Measurements from ENCODE around the gene KLHDC8B. TPM values are rescaled to one million over a fixed set of nuclear protein-coding genes. Genes with fewer than 3 reads are reported as not detected.

Gene KLHDC8B
- total RNA-seq, 1 experiment from 2014 or later = 13.5 TPM

DNA sequence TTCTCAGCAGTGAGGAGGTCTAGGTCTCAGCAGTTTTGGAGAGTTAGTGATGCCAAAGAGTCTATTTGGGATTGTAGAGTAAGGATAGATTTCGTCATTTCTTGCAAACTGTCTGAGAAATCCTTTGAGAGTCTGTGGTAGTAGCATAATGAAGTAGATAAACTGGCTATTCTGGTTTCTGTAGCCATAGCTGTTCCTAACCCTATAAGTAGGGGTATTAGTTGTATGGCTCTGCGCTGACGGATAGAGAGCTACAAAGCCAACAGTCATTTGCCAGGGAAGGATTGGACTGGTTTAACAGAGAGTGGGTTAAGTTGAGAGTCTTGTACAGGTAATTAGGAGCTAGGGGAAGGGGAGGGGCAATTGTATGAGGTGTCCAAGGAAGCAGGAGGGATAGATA lies 50.6 kb downstream of the KLHDC8B start:
- Histone ChIP-seq H2BK12ac (ENCODE audit: insufficient read length, low read depth, low read length) (no peak overlapping the region), H2AFZ (ENCODE audit: low read length) (no peak overlapping the region), H4K20me1 (ENCODE audit: control insufficient read depth, insufficient read depth, insufficient read length) (no peaks in the 10 kb centered on the region), H3K27ac (ENCODE audit: insufficient read length, low read depth, low read length) (no peak overlapping the region), H3K9me3 (ENCODE audit: control insufficient read depth, low read depth, low read length) (no peaks in the 10 kb centered on the region), H4K8ac (replicated peaks; ENCODE audit: insufficient read length, low read depth, low read length) (no peak overlapping the region), H3K79me2 (ENCODE audit: insufficient read depth, low read length) (no peaks in the 10 kb centered on the region), H3K56ac (ENCODE audit: insufficient read length, low read depth, low read length) (no peak overlapping the region), H3T11ph (ENCODE audit: low read length) (no peak overlapping the region), H3K9ac (ENCODE audit: extremely low read depth, insufficient read length, low read length) (no peak overlapping the region), H2AK5ac (ENCODE audit: insufficient read length, low read length) (no peak overlapping the region), H3K27me3 (ENCODE audit: insufficient read depth, low read length) (no peaks in the 10 kb centered on the region), H3K14ac (ENCODE audit: insufficient read depth, low read length) (no peak overlapping the region), H3K79me1 (ENCODE audit: insufficient read depth, low read depth, low read length, poor library complexity, severe bottlenecking) (no peaks in the 10 kb centered on the region), H3K4ac (ENCODE audit: low read depth, low read length) (no peak overlapping the region), H3K4me1 (ENCODE audit: insufficient read depth, low read length) (no peaks in the 10 kb centered on the region), H4K5ac (ENCODE audit: insufficient read length, low read depth, low read length) (no peak overlapping the region), H2BK15ac (ENCODE audit: low read depth, low read length) (no peak overlapping the region), H3K18ac (ENCODE audit: insufficient read length, low read depth, low read length) (no peak overlapping the region), H3K23me2 (ENCODE audit: insufficient read length, low read depth, low read length, poor library complexity, severe bottlenecking) (no peaks in the 10 kb centered on the region), H2BK20ac (ENCODE audit: low read depth, low read length, poor library complexity, severe bottlenecking) (no peak overlapping the region), H3K4me2 (ENCODE audit: insufficient read depth, insufficient read length, low read length) (no peak overlapping the region), H2BK5ac (ENCODE audit: insufficient read length, low read length) (no peak overlapping the region), H2BK120ac (ENCODE audit: low read depth, low read length, poor library complexity, severe bottlenecking) (no peak overlapping the region), H3K23ac (ENCODE audit: insufficient read length, low read depth, low read length) (no peak overlapping the region), H4K91ac (ENCODE audit: insufficient read length, low read depth, low read length) (no peak overlapping the region)
- Mint-ChIP-seq H3K27me3 (ENCODE audit: low read depth) (peaks cover 26% of the 10 kb centered on the region), H3K9me3 (peaks cover 18% of the 10 kb centered on the region in 2 experiments), H3K4me3 (no peak overlapping the region), H3K36me3 (ENCODE audit: insufficient read depth in 1 of 3, low read depth in 3 of 3) (peaks cover 0 to 9% (median 0%) of the 10 kb centered on the region in 3 experiments; a peak in 2 of 7 replicates), H3K4me1 (peaks cover 2 to 3% of the 10 kb centered on the region in 2 experiments; a peak in 1 of 4 replicates), H3K27ac (no peak overlapping the region; a peak in 1 of 7 replicates)
- TF ChIP-seq, protein P1, sequence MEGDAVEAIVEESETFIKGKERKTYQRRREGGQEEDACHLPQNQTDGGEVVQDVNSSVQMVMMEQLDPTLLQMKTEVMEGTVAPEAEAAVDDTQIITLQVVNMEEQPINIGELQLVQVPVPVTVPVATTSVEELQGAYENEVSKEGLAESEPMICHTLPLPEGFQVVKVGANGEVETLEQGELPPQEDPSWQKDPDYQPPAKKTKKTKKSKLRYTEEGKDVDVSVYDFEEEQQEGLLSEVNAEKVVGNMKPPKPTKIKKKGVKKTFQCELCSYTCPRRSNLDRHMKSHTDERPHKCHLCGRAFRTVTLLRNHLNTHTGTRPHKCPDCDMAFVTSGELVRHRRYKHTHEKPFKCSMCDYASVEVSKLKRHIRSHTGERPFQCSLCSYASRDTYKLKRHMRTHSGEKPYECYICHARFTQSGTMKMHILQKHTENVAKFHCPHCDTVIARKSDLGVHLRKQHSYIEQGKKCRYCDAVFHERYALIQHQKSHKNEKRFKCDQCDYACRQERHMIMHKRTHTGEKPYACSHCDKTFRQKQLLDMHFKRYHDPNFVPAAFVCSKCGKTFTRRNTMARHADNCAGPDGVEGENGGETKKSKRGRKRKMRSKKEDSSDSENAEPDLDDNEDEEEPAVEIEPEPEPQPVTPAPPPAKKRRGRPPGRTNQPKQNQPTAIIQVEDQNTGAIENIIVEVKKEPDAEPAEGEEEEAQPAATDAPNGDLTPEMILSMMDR (conservative IDR thresholded peaks at IDR 0.05) = no peak
- WGBS (ENCODE audit: extremely low coverage, insufficient read length, low lambda C conversion rate) = no CpG with 5 or more reads among the region's 3 CpGs
- DNase-seq = no peak

Other genes with a start within 250 kb of the KLHDC8B start
- gene P4HTM, start 181.4 kb upstream of the KLHDC8B start, total RNA-seq (2021) = 34.5 and 36.0 TPM in 2 replicates
- gene WDR6, start 164.2 kb upstream of the KLHDC8B start, total RNA-seq (2021) = 282 and 298 TPM in 2 replicates
- 27.1 and 32.3 TPM in 2 replicates for gene DALRD3, start 153.0 kb upstream of the KLHDC8B start, total RNA-seq (2021)
- gene NDUFAF3, start 149.5 kb upstream of the KLHDC8B start, total RNA-seq (2021) = 39.9 and 40.7 TPM in 2 replicates
- 408 and 414 TPM in 2 replicates for gene IMPDH2, start 142.2 kb upstream of the KLHDC8B start, total RNA-seq (2021)
- gene QRICH1, start 77.5 kb upstream of the KLHDC8B start, total RNA-seq (2021) = 151 and 167 TPM in 2 replicates
- 375 and 390 TPM in 2 replicates for gene QARS1, start 66.8 kb upstream of the KLHDC8B start, total RNA-seq (2021)
- 66.3 and 68.9 TPM in 2 replicates for gene USP19, start 50.8 kb upstream of the KLHDC8B start, total RNA-seq (2021)
- gene LAMB2, start 38.5 kb upstream of the KLHDC8B start, total RNA-seq (2021) = 121 and 130 TPM in 2 replicates
- gene CCDC71, start 5.3 kb upstream of the KLHDC8B start, total RNA-seq (2021) = 26.1 and 27.6 TPM in 2 replicates
- gene C3orf62, start 105.6 kb downstream of the KLHDC8B start, total RNA-seq (2021) = 4.5 and 4.6 TPM in 2 replicates
- 33.5 and 36.1 TPM in 2 replicates for gene USP4, start 168.5 kb downstream of the KLHDC8B start, total RNA-seq (2021)
- 253 and 265 TPM in 2 replicates for gene GPX1, start 186.8 kb downstream of the KLHDC8B start, total RNA-seq (2021)
- 403 and 409 TPM in 2 replicates for gene RHOA, start 240.4 kb downstream of the KLHDC8B start, total RNA-seq (2021)
- gene TCTA, start 240.8 kb downstream of the KLHDC8B start, total RNA-seq (2021) = 11.2 and 12.2 TPM in 2 replicates